Testis (tissue), 3 donors: ENCODE data around the gene DLX3. TPM values are rescaled to one million over a fixed set of nuclear protein-coding genes. Genes with fewer than 3 reads are reported as not detected.
A peak's percentile ranks its signal among the peaks of the same experiment; 100 is the strongest.

ENCODE experiments used
- DNase-seq: peaks from one replicate; pipeline ENCODE4 v3.0.0-alpha.2; 2019
- H3K27ac ChIP-seq, 2 donors: fragments of 200-600 bp; sonication (generic); one replicate each; pipeline ENCODE4 v1.5.1; 2019
- H3K27me3 ChIP-seq: fragments of 200-600 bp; sonication (generic); one replicate; pipeline ENCODE4 v1.5.1; 2019
- H3K36me3 ChIP-seq: fragments of 200-600 bp; sonication (generic); one replicate; pipeline ENCODE4 v1.5.1; 2017; ENCODE audit warnings: low read depth; ENCODE audit errors: missing control alignments
- H3K4me1 ChIP-seq: fragments of 200-600 bp; sonication (generic); one replicate; pipeline ENCODE4 v1.5.1; 2019
- H3K4me3 ChIP-seq, 2 donors: fragments of 200-600 bp; sonication (generic); one replicate each; pipeline ENCODE4 v1.5.1; 2017 to 2019
- H3K9me3 ChIP-seq: fragments of 200-600 bp; sonication (generic); one replicate; pipeline ENCODE4 v1.5.1; 2017
- POLR2A ChIP-seq: fragments of 450-650 bp; IDR thresholded peaks from one replicate; pipeline ENCODE4 v1.6.1; 2017; ENCODE audit warnings: antibody characterized with exemption, mild to moderate bottlenecking, moderate library complexity
- WGBS, 2 donors: methylation state at CpG; one replicate each; pipeline ENCODE4 v1.1.5; 2018; 5-methylcytosine and 5-hydroxymethylcytosine counted together
- intact Hi-C: fragments of 100-400 bp; cut with DNase I; formaldehyde crosslinking; loops from one replicate; pipeline ENCODE4 v1.15.1; 2023; ENCODE audit warnings: low total_unique reads
- polyA plus RNA-seq: library from polyadenylated mRNA; stranded (reverse); fragments of 350-450 nt; fragmentation: Illumina TruSeq; extraction: RNeasy Lipid Tissue Mini Kit (QIAGEN cat#74804); gene quantifications from one replicate; pipeline ENCODE4 v1.2.3, GENCODE V29; 2014; ENCODE audit warnings: low read depth, low replicate concordance; ENCODE audit not compliant: insufficient read depth
- total RNA-seq, 2 donors: library from RNA; depleted of rRNA; stranded (reverse); fragments of >200 nt; gene quantifications; one replicate each; pipeline ENCODE4 v1.2.3, GENCODE V29; 2016
- TF ChIP-seq, protein P1 (sequence below), 3 experiments: fragments of 450-650 bp in 2 of 3; fragments of 200-600 bp in 1 of 3; sonication (generic) in 1 of 3; IDR thresholded peaks; one replicate each; pipeline ENCODE4 v1.5.1; 2016 to 2019; ENCODE audit warnings: antibody characterized with exemption in 3 of 3, mild to moderate bottlenecking in 2 of 3, moderate library complexity in 1 of 3

DLX3 gene
- total and polyA plus RNA-seq, 3 donors from 2014 or later: 1.0 to 1.5 (median 1.4) TPM

GRCh38 chr17:50028736-50029120 is 33.7 kb upstream of the DLX3 start:
- no peak overlapping the region for H3K27ac ChIP-seq
- H3K27me3 ChIP-seq: no peaks in the 10 kb centered on the region
- intact Hi-C loops: loop anchor here (5.0 kb wide), 1 partner anchor 59 kb away; no protein-coding TSS in a partner anchor
- 84 to 91% methylated on average over 6 of the region's 6 CpGs for WGBS, 2 donors
- no peaks in the 10 kb centered on the region for H3K36me3 ChIP-seq
- H3K4me1 ChIP-seq: no peaks in the 10 kb centered on the region
- H3K4me3 ChIP-seq: no peak overlapping the region
- no peak for DNase-seq
- TF ChIP-seq, protein P1, sequence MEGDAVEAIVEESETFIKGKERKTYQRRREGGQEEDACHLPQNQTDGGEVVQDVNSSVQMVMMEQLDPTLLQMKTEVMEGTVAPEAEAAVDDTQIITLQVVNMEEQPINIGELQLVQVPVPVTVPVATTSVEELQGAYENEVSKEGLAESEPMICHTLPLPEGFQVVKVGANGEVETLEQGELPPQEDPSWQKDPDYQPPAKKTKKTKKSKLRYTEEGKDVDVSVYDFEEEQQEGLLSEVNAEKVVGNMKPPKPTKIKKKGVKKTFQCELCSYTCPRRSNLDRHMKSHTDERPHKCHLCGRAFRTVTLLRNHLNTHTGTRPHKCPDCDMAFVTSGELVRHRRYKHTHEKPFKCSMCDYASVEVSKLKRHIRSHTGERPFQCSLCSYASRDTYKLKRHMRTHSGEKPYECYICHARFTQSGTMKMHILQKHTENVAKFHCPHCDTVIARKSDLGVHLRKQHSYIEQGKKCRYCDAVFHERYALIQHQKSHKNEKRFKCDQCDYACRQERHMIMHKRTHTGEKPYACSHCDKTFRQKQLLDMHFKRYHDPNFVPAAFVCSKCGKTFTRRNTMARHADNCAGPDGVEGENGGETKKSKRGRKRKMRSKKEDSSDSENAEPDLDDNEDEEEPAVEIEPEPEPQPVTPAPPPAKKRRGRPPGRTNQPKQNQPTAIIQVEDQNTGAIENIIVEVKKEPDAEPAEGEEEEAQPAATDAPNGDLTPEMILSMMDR (IDR thresholded peaks at IDR 0.05): no peak
- TF ChIP-seq POLR2A: no peak
- no peaks in the 10 kb centered on the region for H3K9me3 ChIP-seq

DNA sequence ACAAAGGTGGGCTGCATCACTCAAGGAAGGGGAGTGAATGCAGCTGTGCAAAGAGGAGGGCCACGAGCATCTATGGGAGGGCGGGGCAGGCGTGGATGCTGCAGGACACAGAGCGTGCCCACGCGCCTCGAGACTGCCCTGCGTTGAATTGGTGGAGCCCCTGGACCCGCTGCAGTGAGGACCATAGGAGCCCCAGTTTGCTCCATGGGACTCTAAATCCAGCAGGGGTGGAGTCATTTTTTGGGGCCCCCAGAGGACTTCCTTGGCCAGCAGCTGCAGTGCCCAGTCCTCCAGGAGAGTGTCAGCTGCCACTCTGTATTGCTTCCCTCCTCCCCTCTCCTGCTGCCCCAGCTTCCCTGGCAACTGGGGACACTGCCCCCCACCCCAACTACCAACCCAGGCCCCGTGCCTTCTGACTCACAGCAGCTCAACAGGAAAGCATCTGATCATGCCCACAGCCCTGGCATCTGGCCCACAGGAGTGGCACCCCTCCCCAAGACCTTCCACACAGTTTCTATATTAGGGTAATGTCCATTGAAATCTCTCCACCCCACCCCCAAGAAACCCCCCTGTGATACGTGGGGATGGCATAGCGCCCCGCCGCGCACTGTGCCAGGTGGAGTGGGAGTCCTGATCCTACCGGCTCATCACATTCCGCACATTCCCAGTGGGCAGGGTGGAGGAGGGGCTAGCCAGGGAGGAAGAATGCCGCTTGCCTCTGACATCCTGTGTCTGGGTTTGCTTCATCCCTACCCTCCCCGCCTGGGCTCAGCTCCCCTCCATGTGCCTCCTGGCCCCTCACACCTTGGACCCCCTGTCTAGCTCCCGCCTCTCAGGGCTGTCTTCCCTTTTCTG is 33.1 kb upstream of the DLX3 start:
- H3K36me3 ChIP-seq: no peaks in the 10 kb centered on the region
- no peaks in the 10 kb centered on the region for H3K27me3 ChIP-seq
- no peaks in the 10 kb centered on the region for H3K4me1 ChIP-seq
- no peak for DNase-seq
- intact Hi-C loops: loop anchor here (5.0 kb wide), 1 partner anchor 59 kb away; no protein-coding TSS in a partner anchor
- 64% methylated on average over 4 to 20 of the region's 20 CpGs for WGBS, 2 donors
- H3K4me3 ChIP-seq: no peak overlapping the region
- no peaks in the 10 kb centered on the region for H3K9me3 ChIP-seq
- no peak overlapping the region for H3K27ac ChIP-seq
- TF ChIP-seq POLR2A: no peak
- TF ChIP-seq, protein P1 (IDR thresholded peaks at IDR 0.05): no peak

- Histone ChIP-seq H3K4me1 (no peaks in the 10 kb centered on the region), H3K27ac (no peak overlapping the region), H3K9me3 (no peaks in the 10 kb centered on the region), H3K36me3 (no peaks in the 10 kb centered on the region), H3K4me3 (peak overlapping the region in 1 of 2 donors; percentile 1), H3K27me3 (no peaks in the 10 kb centered on the region)
- 4 to 11% methylated on average over 22 to 26 of the region's 27 CpGs for WGBS, 2 donors
- TF ChIP-seq POLR2A: no peak
- TF ChIP-seq, protein P1 (IDR thresholded peaks at IDR 0.05): no peak
- DNase-seq: no peak
- intact Hi-C loops: loop anchor here (5.0 kb wide), 1 partner anchor 60 kb away; no protein-coding TSS in a partner anchor
Observed at GRCh38 chr17:50027172-50027880, 32.3 kb upstream of the DLX3 start.

- Histone ChIP-seq H3K27ac (no peak overlapping the region), H3K27me3 (no peaks in the 10 kb centered on the region), H3K36me3 (no peaks in the 10 kb centered on the region), H3K4me1 (no peaks in the 10 kb centered on the region), H3K9me3 (no peaks in the 10 kb centered on the region), H3K4me3 (peak overlapping the region in 1 of 2 donors; percentile 1)
- DNase-seq: peak; percentile 90
- WGBS, 2 donors: 3 to 9% methylated on average over 6 of the region's 6 CpGs
- TF ChIP-seq, protein P1 (IDR thresholded peaks at IDR 0.05): peak; percentile 95 to 96 (median 96)
- no peak for TF ChIP-seq POLR2A
- intact Hi-C loops: loop anchor here (5.0 kb wide), 1 partner anchor 60 kb away; no protein-coding TSS in a partner anchor
Observed at GRCh38 chr17:50026837-50027171, 31.8 kb upstream of the DLX3 start.
